Transverse colon (tissue), 4 donors: ENCODE data around the gene HSCB.

Experiments used
- CTCF ChIP-seq, 5 experiments: fragments of 200-600 bp in 3 of 5; fragments of 450-650 bp in 2 of 5; sonication (generic) in 3 of 5; IDR thresholded peaks; 1 replicate in 2 of 5; 2 replicates in 3 of 5; pipeline ENCODE4 v1.5.1; 2016 to 2017; ENCODE audit warnings: antibody characterized with exemption in 5 of 5, inconsistent platforms in 3 of 5, mild to moderate bottlenecking in 2 of 5, moderate library complexity in 1 of 5
- EP300 ChIP-seq: sonication (generic); formaldehyde crosslinking; IDR thresholded peaks from one replicate; pipeline ENCODE4 v1.6.1; 2017; ENCODE audit warnings: antibody characterized with exemption, low read depth
- POLR2A ChIP-seq: fragments of 450-650 bp; IDR thresholded peaks from one replicate; pipeline ENCODE4 v1.6.1; 2016; ENCODE audit warnings: antibody characterized with exemption, mild to moderate bottlenecking, moderate library complexity
- POLR2AphosphoS5 ChIP-seq, 3 donors: sonication (generic); formaldehyde crosslinking; IDR thresholded peaks; one replicate each; pipeline ENCODE4 v1.6.1; 2016; ENCODE audit warnings: antibody characterized with exemption in 3 of 3

DNA sequence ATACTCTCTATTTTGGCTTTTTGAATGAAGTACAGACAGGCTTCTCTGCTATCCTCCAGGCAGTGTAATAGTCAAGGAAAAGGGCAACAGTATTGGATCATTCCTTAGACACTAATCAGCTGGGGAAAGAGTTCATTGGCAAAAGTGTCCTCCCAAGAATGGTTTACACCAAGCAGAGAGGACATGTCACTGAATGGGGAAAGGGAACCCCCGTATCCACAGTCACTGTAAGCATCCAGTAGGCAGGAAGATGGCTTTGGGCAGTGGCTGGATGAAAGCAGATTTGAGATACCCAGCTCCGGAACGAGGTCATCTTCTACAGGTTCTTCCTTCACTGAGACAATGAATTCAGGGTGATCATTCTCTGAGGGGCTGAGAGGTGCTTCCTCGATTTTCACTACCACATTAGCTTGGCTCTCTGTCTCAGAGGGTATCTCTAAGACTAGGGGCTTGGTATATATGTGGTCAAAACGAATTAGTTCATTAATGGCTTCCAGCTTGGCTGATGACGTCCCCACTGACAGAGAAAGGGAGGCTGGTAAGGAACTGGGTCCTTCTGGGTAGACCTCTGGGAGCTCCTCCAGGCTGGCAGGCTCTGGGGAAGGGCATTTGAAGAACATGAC, 53.3 kb downstream of the HSCB start:
- TF ChIP-seq CTCF (IDR thresholded peaks at IDR 0.05), result no peak
- TF ChIP-seq POLR2AphosphoS5 (IDR thresholded peaks at IDR 0.05), result peak in 1 of 3 donors; percentile 26
- TF ChIP-seq POLR2A, result no peak
- no peak for TF ChIP-seq EP300
